ENCODE measurements around the gene NKRF. TPM values are rescaled to one million over a fixed set of nuclear protein-coding genes. Genes with fewer than 3 reads are reported as not detected.
A peak's percentile ranks its signal among the peaks of the same experiment; 100 is the strongest.

The NKRF gene
- total RNA-seq, 6 experiments from 2014 or later: 3.0 to 4.4 (median 4.0) TPM

DNA sequence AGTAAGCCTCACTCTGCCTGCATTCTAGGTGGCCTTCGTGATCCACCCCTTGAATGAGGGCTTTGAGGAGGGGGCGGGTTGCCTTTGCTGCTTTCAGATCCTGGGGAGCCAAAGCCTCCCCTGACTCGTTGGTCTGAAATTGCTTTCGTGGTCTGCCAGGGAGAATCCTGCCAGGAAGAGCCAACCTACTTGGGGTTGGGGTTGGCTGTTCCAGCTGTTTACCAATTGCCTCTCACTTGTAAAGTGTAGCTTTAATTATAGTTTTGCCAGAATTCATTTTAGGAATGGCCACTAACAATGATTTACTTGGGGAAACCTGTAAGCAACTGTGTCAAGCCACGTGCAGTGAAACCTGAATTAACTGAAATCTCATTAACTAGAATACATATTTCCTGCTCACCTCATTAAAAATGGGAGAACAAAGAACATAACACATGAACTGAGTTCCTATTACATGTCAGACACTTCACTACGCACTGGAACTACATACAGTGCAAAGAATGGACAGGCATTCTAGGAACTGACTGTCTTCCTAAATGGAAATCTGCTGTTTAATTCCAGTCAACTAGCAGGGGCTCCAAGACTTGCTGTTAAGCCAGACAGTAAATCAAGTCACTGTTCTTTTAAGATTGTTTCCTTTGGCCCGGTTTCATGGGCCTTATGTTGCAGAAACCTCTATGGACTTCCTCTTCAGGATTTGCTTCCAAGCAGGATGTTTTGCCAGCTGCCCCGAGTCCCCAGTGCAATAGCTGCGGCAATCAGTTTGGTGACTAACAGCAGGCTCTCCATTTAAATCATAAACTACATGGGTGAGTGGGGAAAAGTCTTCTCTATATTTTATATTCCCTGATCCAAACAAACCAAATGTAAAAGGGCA, 16.4 kb upstream of the NKRF start:
- Histone ChIP-seq H3K4me1 (no peaks in the 10 kb centered on the region), H3K36me3 (no peaks in the 10 kb centered on the region), H3K27ac (no peak overlapping the region), H3K4me3 (no peak overlapping the region), H3K27me3 (no peaks in the 10 kb centered on the region), H3K9me3 (no peaks in the 10 kb centered on the region)
- no peak for TF ChIP-seq POLR2A (IDR thresholded peaks at IDR 0.05)
- TF ChIP-seq, protein P1, sequence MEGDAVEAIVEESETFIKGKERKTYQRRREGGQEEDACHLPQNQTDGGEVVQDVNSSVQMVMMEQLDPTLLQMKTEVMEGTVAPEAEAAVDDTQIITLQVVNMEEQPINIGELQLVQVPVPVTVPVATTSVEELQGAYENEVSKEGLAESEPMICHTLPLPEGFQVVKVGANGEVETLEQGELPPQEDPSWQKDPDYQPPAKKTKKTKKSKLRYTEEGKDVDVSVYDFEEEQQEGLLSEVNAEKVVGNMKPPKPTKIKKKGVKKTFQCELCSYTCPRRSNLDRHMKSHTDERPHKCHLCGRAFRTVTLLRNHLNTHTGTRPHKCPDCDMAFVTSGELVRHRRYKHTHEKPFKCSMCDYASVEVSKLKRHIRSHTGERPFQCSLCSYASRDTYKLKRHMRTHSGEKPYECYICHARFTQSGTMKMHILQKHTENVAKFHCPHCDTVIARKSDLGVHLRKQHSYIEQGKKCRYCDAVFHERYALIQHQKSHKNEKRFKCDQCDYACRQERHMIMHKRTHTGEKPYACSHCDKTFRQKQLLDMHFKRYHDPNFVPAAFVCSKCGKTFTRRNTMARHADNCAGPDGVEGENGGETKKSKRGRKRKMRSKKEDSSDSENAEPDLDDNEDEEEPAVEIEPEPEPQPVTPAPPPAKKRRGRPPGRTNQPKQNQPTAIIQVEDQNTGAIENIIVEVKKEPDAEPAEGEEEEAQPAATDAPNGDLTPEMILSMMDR (IDR thresholded peaks at IDR 0.05): no peak
- no peak for DNase-seq
- intact Hi-C loops (cut with DNase I): no loop called here
- WGBS (ENCODE audit: insufficient coverage, low coverage, low lambda C conversion rate, missing lambda C conversion rate): 46% methylated on average over 5 of the region's 9 CpGs
- ATAC-seq: peak; percentile 33 to 71 (median 62)

DNA sequence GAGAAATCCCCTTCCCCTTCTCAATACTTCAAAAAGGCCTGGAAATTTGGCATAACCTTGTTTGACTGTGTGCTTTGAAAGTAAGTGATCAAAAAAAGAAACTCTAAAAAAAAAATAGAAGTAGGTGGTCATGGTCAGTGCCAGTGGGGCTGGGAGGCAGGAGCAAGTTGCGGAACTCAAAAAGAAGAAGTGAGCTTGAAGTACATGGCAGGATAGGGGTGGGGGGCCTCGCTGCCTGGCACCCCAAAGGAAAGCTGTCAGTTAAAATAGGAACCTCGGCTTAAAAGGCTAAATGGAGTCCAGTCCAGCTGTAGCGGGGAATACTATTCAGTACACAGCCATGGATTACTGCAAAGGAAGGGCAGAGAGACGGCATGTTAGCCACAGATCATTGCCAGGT, 12.2 kb upstream of the NKRF start:
- 37% methylated on average over 5 of the region's 5 CpGs for WGBS (ENCODE audit: insufficient coverage, low coverage, low lambda C conversion rate, missing lambda C conversion rate)
- H3K4me1 ChIP-seq: no peaks in the 10 kb centered on the region
- DNase-seq (no peak), ATAC-seq (peak in 3 of 4 donors; percentile 35 to 60 (median 43))
- no peak overlapping the region for H3K4me3 ChIP-seq
- intact Hi-C loops (cut with DNase I): no loop called here
- no peaks in the 10 kb centered on the region for H3K36me3 ChIP-seq
- no peaks in the 10 kb centered on the region for H3K9me3 ChIP-seq
- H3K27ac ChIP-seq: no peak overlapping the region
- H3K27me3 ChIP-seq: no peaks in the 10 kb centered on the region
- TF ChIP-seq POLR2A (IDR thresholded peaks at IDR 0.05): no peak
- TF ChIP-seq, protein P1 (IDR thresholded peaks at IDR 0.05): no peak

DNA sequence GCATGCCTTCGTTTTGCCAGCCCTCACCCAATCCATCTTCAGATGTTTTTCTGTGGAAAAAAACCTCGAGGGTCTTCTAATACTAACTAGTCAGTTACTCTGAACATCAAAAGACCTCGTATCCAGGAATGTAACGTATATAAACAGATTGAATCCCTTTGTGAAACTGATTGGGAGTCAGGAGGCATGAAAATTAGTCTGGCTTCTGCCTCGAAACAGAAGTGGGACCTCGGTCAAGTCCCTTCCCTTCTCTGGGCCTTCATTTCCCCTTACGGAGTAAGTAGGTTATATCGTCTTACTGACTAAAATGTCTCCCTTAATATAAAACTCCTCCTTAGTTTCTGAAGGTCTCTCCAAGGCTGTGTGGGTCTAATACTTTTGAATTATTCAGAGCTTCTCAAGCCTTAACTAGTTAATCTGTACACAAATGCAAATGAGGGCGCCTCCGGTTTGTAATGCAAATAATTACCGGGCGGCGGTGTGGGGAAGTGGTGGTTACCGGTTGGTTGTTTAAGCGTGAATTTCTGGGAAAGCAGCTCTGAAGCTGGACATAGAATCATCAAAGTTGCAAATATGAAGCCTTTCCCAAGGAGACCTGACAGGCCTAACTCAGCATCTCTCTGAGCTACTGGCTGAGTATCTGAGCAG, 11.4 kb upstream of the NKRF start:
- H3K4me1 ChIP-seq: no peaks in the 10 kb centered on the region
- no peaks in the 10 kb centered on the region for H3K27me3 ChIP-seq
- ATAC-seq (no peak), DNase-seq (no peak)
- intact Hi-C loops (cut with DNase I): no loop called here
- 39% methylated on average over 14 of the region's 15 CpGs for WGBS (ENCODE audit: insufficient coverage, low coverage, low lambda C conversion rate, missing lambda C conversion rate)
- no peak overlapping the region for H3K4me3 ChIP-seq
- TF ChIP-seq POLR2A (IDR thresholded peaks at IDR 0.05): no peak
- TF ChIP-seq, protein P1 (IDR thresholded peaks at IDR 0.05): no peak
- no peaks in the 10 kb centered on the region for H3K36me3 ChIP-seq
- H3K9me3 ChIP-seq: no peaks in the 10 kb centered on the region
- H3K27ac ChIP-seq: no peak overlapping the region

DNA sequence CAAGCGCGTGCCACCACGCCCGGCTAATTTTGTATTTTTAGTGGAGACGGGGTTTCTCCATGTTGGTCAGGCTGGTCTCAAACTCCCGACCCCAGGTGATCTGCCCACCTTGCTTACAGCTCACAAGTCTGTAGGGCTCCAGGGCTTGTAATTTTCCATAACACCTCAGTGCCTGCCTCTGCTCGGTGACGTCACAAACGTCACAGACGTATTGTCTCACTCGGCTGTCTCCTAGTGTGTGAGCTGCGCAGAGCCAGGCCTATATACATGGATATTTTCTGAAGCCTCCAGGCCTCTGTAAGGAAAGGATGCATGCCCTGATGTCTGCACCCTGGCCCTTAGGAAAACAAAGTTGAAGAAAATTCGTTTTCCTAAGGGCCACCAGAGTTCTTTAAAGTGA, 8.6 kb upstream of the NKRF start:
- no peak overlapping the region for H3K4me3 ChIP-seq
- 78% methylated on average over 13 of the region's 13 CpGs for WGBS (ENCODE audit: insufficient coverage, low coverage, low lambda C conversion rate, missing lambda C conversion rate)
- no peak for ATAC-seq
- intact Hi-C loops (cut with DNase I): no loop called here
- TF ChIP-seq POLR2A (IDR thresholded peaks at IDR 0.05): no peak
- TF ChIP-seq, protein P1 (IDR thresholded peaks at IDR 0.05): no peak
- DNase-seq: no peak
- H3K36me3 ChIP-seq: no peaks in the 10 kb centered on the region
- no peaks in the 10 kb centered on the region for H3K4me1 ChIP-seq
- no peak overlapping the region for H3K27ac ChIP-seq
- no peaks in the 10 kb centered on the region for H3K9me3 ChIP-seq
- H3K27me3 ChIP-seq: no peaks in the 10 kb centered on the region

Data from right lobe of liver (tissue), 6 donors.